ENCODE measurements around the gene ZBTB22.
A peak's percentile ranks its signal among the peaks of the same experiment; 100 is the strongest.
"Not testable (repeated sequence)": the region's sequence is repeated elsewhere in the genome, so short reads cannot be mapped to it uniquely, and the experiment has no call there.

ZBTB22 gene

DNA sequence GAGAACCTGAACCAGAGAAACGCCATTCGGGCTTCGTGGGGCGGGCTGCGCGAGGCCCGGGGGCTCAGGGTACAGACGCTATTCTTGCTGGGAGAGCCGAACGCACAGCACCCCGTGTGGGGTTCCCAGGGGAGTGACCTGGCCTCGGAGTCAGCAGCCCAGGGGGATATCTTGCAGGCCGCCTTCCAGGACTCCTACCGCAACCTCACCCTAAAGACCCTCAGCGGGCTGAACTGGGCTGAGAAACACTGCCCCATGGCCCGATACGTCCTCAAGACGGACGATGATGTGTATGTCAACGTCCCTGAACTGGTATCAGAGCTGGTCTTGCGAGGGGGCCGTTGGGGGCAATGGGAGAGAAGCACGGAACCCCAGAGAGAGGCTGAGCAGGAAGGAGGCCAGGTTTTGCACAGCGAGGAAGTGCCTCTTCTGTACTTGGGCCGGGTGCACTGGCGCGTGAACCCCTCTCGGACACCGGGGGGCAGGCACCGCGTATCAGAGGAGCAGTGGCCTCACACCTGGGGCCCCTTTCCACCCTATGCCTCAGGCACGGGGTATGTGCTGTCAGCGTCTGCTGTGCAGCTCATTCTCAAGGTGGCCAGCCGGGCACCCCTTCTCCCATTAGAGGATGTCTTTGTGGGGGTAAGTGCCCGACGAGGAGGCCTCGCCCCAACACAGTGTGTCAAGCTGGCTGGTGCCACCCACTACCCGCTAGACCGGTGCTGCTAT, 39.7 kb downstream of the ZBTB22 start:
- DNase-seq = no peak

DNA sequence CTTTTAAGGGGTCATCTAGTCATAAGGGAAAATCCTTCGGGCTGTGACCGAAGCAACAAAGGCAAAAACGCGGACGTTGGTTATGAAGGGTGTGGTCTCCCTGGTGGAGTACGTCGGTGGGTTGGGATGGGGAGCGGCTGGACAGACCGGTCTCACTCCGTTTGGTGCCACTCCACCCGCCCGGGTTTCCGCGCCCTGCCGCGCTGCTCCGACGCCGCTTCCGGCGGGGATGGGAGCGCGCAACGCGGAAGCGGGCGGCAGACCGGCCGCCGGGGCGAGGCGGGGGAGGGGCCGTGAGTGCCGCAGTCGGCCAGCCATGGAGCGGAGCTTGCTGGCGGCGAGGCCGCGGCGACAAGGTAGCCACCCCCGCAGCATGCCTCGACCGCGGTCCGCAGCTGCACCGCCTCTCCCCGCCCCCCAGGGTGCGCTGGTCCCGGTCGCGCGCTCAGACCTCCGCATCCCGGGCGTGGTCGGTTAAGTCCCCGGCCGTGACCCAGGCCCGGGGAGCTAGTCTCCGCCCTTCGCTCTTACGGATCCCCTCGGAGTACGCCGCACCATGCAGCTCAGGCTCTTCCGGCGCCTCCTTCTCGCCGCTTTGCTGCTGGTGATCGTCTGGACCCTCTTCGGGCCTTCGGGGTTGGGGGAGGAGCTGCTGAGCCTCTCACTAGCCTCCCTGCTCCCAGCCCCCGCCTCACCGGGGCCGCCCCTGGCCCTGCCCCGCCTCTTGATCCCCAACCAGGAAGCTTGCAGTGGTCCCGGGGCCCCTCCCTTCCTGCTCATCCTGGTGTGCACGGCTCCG, 40.5 kb downstream of the ZBTB22 start, which contains the start of gene B3GALT4:
TSS of gene B3GALT4 (plus strand) at position 260 of the 799 bp plus-strand sequence. CDS start at position 557, 297 bp downstream.
- peak; percentile 6 to 58 for DNase-seq

DNA sequence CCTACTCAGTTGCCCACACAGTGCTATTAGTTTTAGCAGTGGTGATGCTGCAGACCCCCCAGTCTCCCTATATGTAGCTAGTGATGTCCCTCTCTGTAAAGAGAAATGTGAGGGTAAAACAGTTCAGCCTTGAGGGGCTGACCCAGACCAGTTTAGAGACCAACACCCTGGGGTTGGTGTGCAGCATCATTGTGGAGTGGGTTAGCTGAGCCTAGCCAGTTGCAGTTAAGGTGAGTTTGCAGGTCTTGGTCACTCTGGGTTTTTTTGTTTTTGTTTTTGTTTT, 41.0 kb downstream of the ZBTB22 start:
- no peak for DNase-seq

DNA sequence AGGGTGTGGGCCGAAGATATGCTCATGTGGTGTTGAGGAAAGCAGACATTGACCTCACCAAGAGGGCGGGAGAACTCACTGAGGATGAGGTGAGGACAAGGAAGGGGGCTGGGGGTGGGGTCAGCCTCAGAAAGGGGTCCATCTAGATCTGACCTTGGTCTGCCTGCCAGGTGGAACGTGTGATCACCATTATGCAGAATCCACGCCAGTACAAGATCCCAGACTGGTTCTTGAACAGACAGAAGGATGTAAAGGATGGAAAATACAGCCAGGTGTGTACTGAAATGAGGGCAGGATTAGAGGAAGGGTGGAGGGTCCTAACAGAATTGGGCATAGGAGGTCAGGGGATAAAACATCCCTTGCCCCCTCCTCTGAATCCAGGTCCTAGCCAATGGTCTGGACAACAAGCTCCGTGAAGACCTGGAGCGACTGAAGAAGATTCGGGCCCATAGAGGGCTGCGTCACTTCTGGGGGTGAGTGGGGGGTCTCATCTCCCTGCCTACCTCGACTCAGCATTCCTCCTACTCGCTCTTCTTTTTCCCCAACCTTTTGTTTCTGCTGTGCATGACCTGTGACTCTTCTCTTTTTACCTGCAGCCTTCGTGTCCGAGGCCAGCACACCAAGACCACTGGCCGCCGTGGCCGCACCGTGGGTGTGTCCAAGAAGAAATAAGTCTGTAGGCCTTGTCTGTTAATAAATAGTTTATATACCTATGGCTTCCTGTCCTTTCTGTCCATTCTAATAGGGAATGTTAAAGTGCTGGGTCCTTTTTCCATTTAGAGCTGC, 41.6 kb downstream of the ZBTB22 start:
- DNase-seq = not testable (repeated sequence)

DNA sequence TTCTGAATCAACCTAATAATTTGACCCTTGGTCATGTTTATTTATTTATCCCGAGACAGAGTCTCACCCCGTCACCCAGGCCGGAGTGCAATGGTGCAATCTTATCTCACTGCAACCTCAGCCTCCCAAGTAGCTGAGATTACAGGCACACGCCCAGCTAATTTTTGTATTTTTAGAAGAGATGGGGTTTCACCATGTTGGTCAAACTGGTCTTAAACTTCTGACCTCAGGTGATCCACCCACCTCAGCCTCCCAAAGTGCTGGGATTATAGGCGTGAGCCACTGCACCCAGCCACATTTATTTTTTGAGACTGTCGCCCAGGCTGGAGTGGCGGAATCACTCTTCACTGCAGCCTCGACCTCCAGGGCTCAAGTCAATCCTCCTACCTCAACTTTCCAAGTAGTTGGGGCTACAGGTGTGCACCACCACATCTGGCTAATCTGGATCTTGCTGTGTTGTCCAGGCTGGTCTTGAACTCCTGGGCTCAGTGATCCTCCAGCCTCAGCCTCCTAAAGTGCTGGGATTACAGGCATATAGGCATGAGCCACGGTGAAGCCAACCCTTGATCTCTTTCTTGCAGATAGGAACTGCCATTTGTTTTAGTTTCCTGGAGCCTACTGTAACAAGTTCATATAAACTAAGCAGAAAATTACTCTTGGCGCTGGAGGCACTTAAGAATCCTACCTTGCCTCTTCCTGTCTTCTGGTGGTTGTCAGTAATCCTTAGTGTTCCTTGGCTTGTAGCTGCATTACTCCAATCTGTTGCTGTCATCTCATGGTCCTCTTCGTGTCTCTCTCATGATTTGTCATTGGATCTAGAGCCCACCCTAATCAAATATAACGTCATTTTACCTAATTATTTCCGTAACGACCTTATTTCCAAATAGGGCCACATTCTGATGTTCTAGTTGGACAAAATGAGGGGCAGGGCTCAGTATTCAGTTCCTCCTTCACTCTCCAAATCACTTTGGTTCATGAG, 43.3 kb downstream of the ZBTB22 start:
- no peak for DNase-seq

DNA sequence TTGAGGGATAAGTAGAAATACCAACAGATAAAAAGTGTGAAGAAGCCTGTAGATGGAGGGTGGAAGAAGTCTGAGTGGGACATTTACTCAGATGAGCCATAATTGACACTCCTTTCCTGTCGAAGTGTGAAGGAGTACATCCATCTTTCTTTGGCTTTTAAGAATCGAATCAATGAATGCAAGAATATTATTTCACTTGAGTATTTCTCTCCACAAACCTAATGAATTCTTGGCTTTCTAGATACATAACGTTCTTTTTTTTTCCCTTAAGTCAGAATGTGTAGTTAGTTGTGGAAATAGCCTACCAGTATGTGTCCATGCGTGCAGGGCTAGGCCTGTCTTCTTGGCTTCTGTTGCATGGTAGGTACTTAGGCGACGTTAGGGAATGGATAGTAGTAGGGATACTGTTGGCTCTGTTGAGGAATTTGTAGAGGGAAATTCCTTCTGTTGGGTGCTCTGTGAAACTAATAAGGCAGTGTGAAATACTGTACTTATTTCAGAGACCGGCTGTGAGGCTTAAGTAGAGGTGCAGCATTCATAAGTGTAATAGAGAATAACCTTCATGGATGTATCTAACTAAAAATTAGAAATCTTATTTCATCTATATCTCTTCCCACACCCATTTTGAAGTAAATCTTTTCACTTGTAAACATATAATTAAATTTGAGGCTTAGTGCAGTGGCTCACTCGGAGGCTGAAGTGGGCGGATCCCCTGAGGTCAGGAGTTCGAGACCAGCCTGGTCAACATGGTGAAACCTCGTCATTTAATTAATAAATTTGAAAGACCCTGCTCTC, 44.2 kb downstream of the ZBTB22 start:
- no peak for DNase-seq

DNA sequence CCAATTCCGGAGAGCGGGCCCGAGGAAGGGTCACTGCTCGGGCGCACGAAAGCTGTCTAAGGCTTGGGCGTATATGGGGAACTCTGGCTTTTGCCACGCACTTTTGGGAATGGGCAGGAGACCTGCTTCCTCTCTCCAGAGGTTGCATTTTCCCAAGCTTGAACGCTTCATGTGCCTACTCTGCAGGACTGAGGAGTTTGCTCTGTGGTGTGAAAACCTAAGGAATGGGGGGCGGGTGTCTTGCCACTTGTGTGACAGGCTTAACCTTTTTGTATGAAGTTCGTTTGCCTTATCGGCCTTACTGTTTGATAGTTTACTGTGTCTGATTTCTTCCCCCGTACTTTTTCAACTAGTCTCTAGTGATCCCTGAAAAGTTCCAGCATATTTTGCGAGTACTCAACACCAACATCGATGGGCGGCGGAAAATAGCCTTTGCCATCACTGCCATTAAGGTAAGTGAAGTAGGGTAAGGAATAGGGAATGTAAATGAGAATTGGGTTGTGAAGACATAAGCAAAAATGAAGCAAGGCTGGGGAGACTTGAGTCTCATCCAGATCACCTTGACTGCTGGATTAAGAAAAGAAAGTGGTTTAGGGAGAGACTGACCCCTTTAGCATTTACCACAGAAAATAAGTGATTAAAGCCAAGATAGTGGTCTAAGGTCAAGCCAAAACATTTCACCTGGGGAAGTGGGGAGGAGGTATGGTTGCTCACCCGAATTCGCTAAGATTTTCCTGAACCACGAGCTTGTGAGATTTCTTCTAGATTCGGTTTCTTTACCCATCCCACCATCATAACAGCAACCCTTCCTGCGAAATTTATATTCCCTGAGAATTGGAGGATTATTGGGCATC, 45.0 kb downstream of the ZBTB22 start:
- no peak for DNase-seq

DNA sequence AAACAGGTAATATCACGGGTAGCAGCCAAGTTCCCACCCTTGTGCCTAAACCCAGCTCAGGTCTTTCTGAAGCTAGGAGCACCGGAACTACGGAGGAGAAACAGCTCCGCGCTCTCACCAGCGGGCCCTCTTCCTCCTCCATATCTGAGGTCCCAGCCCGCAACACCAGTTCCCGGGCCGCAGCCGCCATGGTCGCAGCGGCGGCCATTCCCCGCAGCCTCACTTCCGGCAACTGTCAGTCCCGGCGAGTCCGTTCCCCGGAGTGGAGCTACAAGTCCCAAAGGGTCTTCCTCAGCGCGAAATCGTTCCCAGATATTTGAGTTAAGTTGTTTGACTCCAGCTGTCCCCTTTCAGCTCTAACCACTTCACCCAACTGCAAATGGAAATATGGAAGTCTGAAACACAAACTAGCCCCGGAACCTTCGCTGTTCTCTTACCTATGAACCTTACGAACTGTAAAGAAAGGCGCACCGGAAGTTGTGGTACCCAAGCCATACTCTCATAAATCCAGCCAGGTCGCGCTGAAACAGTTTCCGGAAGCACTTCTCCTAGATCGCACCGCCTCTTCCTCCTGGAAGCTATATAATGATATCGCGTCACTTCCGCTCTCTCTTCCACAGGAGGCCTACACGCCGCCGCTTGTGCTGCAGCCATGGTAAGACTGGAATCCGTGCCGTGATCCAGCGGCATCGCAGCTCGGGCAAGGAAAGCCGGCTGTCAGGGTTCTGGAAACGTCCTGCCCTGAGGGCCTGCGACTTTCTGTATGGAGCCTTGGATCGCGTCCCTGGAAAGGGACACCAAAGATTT, 45.9 kb downstream of the ZBTB22 start, which contains the start of the genes RPS18 and VPS52:
TSS of gene RPS18 (plus strand) at position 608 of the 807 bp plus-strand sequence. CDS start at position 653, 45 bp downstream.
TSS of gene VPS52 (minus strand) at position 409 of the 807 bp plus-strand sequence. CDS start at position 208, 201 bp downstream.
- DNase-seq = peak; percentile 91 to 99

DNA sequence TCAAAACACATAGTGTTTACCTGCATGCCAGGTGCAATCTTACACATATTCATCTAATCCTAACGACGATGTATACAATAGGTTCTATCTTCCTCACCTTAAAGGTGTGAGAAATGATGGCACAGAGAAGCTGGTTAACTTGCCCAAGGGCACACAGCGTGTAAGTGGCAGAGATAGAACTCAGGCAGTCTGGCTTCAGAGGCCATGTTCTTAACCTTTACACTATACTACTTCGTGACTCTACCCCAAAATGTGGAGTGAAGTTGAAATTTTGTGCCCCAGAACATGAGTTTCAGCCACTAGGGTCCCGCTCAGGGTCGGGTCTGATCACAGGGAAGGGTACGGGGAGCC, 46.5 kb downstream of the ZBTB22 start:
- DNase-seq = no peak

All from hippocampal formation (tissue), 2 donors.